Kidney (tissue), 14 donors: ENCODE measurements around the gene PPM1H. TPM values are rescaled to one million over a fixed set of nuclear protein-coding genes. Genes with fewer than 3 reads are reported as not detected.
A peak's percentile ranks its signal among the peaks of the same experiment; 100 is the strongest.

ENCODE experiments used
- DNase-seq, 5 donors: peaks; one replicate each; pipeline ENCODE4 v3.0.0-alpha.2; 2013 to 2020
- FAIRE-seq: peaks from 2 replicates; lab custom pipeline; 2012; peaks lifted over from hg19 to GRCh38; lab: Jason Lieb, UNC
- H3K27ac ChIP-seq, 2 donors: one replicate each; pipeline ENCODE4 v1.7.0; 2013; ENCODE audit warnings: low read depth in 2 of 2, low read length in 2 of 2, inconsistent platforms in 1 of 2
- H3K27me3 ChIP-seq: one replicate; pipeline ENCODE4 v1.7.1; 2013; ENCODE audit warnings: low read length, inconsistent platforms; ENCODE audit not compliant: control insufficient read depth, insufficient read depth
- H3K36me3 ChIP-seq, 3 donors: one replicate each; pipeline versions ENCODE4 v1.7.0 to v1.7.1; 2013; ENCODE audit warnings: low read length in 3 of 3, control low read depth in 1 of 3, inconsistent platforms in 1 of 3; ENCODE audit not compliant: insufficient read depth in 3 of 3, control insufficient read depth in 2 of 3
- H3K4me1 ChIP-seq, 3 donors: one replicate each; pipeline versions ENCODE4 v1.7.0 to v1.7.1; 2013; ENCODE audit warnings: low read length in 3 of 3, inconsistent platforms in 1 of 3, low read depth in 1 of 3; ENCODE audit not compliant: control insufficient read depth in 2 of 3, insufficient read depth in 2 of 3
- H3K4me3 ChIP-seq, 3 donors: one replicate each; pipeline versions ENCODE4 v1.7.0 to v1.8.1; 2013; ENCODE audit warnings: low read length in 3 of 3, control low read depth in 1 of 3, inconsistent platforms in 1 of 3
- H3K9ac ChIP-seq, 3 donors: one replicate each; pipeline versions ENCODE4 v1.7.0 to v1.7.1; 2013; ENCODE audit warnings: low read length in 3 of 3, control low read depth in 1 of 3, inconsistent platforms in 1 of 3
- H3K9me3 ChIP-seq, 3 donors: one replicate each; pipeline versions ENCODE4 v1.7.0 to v1.7.1; 2013; ENCODE audit warnings: low read length in 3 of 3, control low read depth in 1 of 3, inconsistent platforms in 1 of 3; ENCODE audit not compliant: control insufficient read depth in 2 of 3, insufficient read depth in 1 of 3
- intact Hi-C: fragments of 100-400 bp; cut with DNase I; formaldehyde crosslinking; loops from one replicate; pipeline ENCODE4 v1.11.1; 2022
- polyA plus RNA-seq: library from polyadenylated mRNA; stranded (reverse); fragments of 350-450 nt; fragmentation: Illumina TruSeq; extraction: RNeasy Lipid Tissue Mini Kit (QIAGEN cat#74804); gene quantifications from one replicate; pipeline ENCODE4 v1.2.3, GENCODE V29; 2014; ENCODE audit warnings: low read depth, low replicate concordance; ENCODE audit not compliant: insufficient read depth
- total RNA-seq: library from RNA; stranded (reverse); fragmentation: NEBNext Ultra II Directional; extraction: Animal tissue kit (Norgen Biotek cat#: 25700); gene quantifications from one replicate; pipeline ENCODE4 v1.2.1, GENCODE V29; 2021
- TF ChIP-seq, protein P1 (sequence below): IDR thresholded peaks from 3 replicates; pipeline ENCODE4 v1.5.1; 2012; ENCODE audit warnings: mild to moderate bottlenecking, moderate library complexity, borderline replicate concordance; ENCODE audit not compliant: insufficient read depth; ENCODE audit errors: extremely low read depth
- donor health status: control.
- donor health status: control.
- donor health status: control.
- donor health status: control.
- donor health status: control.
- donor health status: DM: yes; HTN: yes; CAD: no.
- donor health status: Normal renal cell carcinoma (clear cell type).

The PPM1H gene
- total and polyA plus RNA-seq, 2 donors from 2014 or later, result 8.7 to 25.0 TPM

GRCh38 chr12:62862259-62862881 is 72.6 kb downstream of the PPM1H start:
- intact Hi-C loops, result no loop called here

GRCh38 chr12:62861586-62861985 is 73.4 kb downstream of the PPM1H start:
- H3K4me3 ChIP-seq, result no peak overlapping the region
- DNase-seq, result no peak
- H3K4me1 ChIP-seq, result peaks cover 0 to 4% (median 0%) of the 10 kb centered on the region in 3 donors
- no peaks in the 10 kb centered on the region for H3K36me3 ChIP-seq
- TF ChIP-seq, protein P1, sequence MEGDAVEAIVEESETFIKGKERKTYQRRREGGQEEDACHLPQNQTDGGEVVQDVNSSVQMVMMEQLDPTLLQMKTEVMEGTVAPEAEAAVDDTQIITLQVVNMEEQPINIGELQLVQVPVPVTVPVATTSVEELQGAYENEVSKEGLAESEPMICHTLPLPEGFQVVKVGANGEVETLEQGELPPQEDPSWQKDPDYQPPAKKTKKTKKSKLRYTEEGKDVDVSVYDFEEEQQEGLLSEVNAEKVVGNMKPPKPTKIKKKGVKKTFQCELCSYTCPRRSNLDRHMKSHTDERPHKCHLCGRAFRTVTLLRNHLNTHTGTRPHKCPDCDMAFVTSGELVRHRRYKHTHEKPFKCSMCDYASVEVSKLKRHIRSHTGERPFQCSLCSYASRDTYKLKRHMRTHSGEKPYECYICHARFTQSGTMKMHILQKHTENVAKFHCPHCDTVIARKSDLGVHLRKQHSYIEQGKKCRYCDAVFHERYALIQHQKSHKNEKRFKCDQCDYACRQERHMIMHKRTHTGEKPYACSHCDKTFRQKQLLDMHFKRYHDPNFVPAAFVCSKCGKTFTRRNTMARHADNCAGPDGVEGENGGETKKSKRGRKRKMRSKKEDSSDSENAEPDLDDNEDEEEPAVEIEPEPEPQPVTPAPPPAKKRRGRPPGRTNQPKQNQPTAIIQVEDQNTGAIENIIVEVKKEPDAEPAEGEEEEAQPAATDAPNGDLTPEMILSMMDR, result no peak
- no peak overlapping the region for H3K9ac ChIP-seq
- intact Hi-C loops, result no loop called here
- H3K27me3 ChIP-seq, result no peaks in the 10 kb centered on the region
- no peak for FAIRE-seq
- H3K9me3 ChIP-seq, result no peaks in the 10 kb centered on the region
- H3K27ac ChIP-seq, result no peak overlapping the region

More at GRCh38 chr12:62862259-62862881, 72.6 kb downstream of the PPM1H start:
- Histone ChIP-seq H3K9me3 (no peaks in the 10 kb centered on the region), H3K4me1 (peaks cover 0 to 8% (median 0%) of the 10 kb centered on the region in 3 donors), H3K9ac (no peak overlapping the region), H3K36me3 (no peaks in the 10 kb centered on the region), H3K27ac (no peak overlapping the region), H3K4me3 (no peak overlapping the region), H3K27me3 (no peaks in the 10 kb centered on the region)
- no peak for DNase-seq
- FAIRE-seq, result no peak
- TF ChIP-seq, protein P1, result no peak

DNA sequence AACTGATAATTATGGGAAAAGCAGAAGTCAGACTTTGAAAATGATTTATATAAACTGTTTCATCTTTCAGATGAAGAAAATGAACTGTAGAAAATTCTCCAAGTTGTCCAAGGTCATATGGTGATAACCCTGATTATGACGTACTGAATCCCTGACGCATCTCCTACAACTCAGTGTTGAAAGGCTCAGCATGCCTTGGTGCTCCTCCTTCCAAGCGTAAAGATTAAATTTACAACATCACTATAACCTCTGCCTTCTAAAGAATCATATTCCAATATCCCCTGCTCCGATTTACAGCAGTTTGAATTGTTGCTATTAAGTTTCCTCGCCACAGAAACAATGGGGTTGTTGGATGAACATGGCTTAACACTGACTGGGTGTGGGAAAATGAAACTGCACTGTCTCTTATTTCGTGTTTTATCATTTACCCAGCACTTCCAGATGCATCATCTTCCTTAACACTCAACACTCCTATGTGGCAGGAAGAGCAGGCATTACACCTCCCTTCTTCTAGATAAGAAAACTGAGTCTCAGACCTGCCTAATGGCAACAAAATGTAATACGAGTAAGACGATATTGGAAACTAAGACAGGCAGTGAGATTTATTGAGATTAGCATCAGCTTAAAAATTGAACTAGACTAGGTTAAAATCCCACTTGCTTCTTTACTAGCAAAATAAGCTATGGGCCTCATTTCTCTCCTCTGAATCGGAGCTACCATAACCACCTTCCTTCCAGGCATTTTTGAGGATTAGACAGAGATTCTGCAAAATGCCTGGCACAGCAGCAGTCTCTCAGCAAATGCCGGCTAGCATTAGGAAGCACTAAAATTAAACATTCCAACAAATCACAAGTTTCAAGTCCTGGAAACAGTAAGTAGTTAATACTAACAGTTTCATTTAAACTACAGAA is 74.2 kb downstream of the PPM1H start:
- Histone ChIP-seq H3K9me3 (no peaks in the 10 kb centered on the region), H3K4me1 (no peaks in the 10 kb centered on the region), H3K4me3 (no peak overlapping the region), H3K27me3 (no peaks in the 10 kb centered on the region), H3K27ac (no peak overlapping the region), H3K36me3 (no peaks in the 10 kb centered on the region), H3K9ac (no peak overlapping the region)
- TF ChIP-seq, protein P1, result no peak
- no peak for FAIRE-seq
- DNase-seq, result peak in 2 of 5 donors; percentile 23 to 37
- intact Hi-C loops, result no loop called here
